LNCaP clone FGC (cell line): ENCODE data around the gene OR10J4.

ENCODE experiments used
- DNase-seq: peaks from one replicate; pipeline ENCODE4 v3.0.0-alpha.2; 2011; ENCODE audit warnings: low read depth
- H3K4me3 ChIP-seq: 2 replicates; pipeline ENCODE4 v1.5.1; 2011; ENCODE audit warnings: mild to moderate bottlenecking, low read depth, low read length, control low read depth
- TF ChIP-seq, protein P1 (sequence below): IDR thresholded peaks from 2 replicates; pipeline ENCODE4 v1.5.1; 2012; ENCODE audit warnings: mild to moderate bottlenecking; ENCODE audit not compliant: control insufficient read depth, insufficient read depth; ENCODE audit errors: extremely low read depth

The OR10J4 gene

DNA sequence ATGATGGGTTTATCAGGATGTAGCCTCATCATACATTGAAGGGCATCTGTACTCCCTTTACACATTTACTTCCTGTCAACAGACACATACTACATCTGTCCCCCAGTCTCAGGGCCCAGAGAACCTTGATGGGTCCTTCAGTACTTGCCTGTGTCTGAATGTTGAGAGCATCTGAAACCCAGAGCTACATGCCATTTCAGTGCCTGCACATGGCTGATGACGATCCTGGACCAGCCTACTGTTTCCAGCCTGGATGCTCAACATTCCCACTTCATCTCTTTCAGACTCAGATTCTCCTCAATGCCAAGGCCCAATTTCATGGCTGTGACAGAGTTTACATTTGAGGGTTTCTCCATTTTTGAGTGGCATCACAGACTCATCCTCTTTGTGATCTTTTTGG, at the start of gene OR10J4:
Gene OR10J4, plus strand, starts transcription at position 301 of the 400 bp plus-strand sequence.
- DNase-seq: no peak
- no peak within 1 kb of the TSS for H3K4me3 ChIP-seq
- TF ChIP-seq, protein P1, sequence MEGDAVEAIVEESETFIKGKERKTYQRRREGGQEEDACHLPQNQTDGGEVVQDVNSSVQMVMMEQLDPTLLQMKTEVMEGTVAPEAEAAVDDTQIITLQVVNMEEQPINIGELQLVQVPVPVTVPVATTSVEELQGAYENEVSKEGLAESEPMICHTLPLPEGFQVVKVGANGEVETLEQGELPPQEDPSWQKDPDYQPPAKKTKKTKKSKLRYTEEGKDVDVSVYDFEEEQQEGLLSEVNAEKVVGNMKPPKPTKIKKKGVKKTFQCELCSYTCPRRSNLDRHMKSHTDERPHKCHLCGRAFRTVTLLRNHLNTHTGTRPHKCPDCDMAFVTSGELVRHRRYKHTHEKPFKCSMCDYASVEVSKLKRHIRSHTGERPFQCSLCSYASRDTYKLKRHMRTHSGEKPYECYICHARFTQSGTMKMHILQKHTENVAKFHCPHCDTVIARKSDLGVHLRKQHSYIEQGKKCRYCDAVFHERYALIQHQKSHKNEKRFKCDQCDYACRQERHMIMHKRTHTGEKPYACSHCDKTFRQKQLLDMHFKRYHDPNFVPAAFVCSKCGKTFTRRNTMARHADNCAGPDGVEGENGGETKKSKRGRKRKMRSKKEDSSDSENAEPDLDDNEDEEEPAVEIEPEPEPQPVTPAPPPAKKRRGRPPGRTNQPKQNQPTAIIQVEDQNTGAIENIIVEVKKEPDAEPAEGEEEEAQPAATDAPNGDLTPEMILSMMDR: no peak

DNA sequence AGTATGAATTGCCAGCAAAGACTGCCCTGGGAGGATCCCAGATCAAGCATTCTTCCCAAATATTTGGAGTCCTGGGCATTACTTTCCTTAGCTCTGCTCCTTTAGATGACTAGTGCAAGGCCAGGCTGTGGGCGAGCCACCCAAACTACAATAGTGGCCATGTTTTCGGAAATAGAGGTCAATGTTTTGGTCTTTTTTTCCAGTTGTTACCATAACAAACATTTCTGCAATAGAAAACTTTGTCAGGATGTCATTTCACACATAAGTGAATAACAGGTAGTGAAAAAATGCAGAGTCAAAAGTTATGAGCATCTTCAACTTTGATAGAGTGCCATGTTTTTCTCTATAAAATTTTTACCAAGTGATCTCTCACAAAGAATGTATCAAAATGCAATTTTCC, 25.2 kb upstream of the OR10J4 start:
- no peak for DNase-seq
- H3K4me3 ChIP-seq: no peak overlapping the region
- TF ChIP-seq, protein P1: no peak

DNA sequence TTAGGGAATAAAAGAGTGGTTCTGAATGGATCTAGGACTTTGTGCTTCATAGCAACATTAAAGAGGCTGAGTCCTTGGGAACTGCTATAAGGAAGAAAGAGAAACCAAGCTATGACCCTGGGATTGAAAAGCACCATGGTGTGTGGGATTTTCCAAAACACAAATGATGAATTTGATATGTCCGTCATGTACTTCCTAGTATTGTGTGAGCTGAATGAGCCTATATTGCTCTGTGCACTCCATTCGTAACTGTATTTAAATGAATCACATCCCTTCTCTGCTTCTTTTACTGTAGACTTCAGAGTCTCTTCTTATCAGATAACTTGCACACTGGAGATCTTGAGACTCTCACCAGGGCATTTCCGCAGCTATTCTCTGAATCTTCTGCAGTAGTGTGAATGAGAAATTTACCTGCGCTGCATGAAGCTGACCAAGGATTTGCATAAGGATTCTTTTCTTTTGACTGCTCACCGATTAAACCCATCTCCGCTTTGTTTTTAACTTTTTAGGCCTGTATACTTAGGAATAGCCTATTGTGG, 23.1 kb upstream of the OR10J4 start:
- no peak overlapping the region for H3K4me3 ChIP-seq
- TF ChIP-seq, protein P1: no peak
- no peak for DNase-seq

DNA sequence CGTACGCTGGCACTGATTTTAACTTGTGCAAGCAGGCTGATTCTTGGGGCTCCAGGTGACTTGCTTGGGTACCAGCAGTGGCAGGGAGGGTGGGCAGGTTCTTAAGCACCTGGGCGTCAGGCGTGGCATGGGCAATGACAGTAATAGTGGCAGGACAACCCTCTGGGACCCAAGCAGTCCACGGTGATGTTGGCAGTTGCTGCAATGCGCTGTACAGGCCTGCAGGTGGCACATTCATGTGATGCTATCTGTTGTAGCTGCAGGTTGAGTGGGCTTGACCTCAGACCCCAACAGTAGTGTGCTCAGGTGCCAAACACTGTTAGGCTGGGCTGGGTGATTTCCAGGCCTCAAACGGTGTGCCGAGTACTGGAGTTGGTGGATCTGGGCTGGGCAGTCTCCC, 10.2 kb upstream of the OR10J4 start:
- DNase-seq: no peak
- H3K4me3 ChIP-seq: no peak overlapping the region
- TF ChIP-seq, protein P1: peak; percentile 62

DNA sequence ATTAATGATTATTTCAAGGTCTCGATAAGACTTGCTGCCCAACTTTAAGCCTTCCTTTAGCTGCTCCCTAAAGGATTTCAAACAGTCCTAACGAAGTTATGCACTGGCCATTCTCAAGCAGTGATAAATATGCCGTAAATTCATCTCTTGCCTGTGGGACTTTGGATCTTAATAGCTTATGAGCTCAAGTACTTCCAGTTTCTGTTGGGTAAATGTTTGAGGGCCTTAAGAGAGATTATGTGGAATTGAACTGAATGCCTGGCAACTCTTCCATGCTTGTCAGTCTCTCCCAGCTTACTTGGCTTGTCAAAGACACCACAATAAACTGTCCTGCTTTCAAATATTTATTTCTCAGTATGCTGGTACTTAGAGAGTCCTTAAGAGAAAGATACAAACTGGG, 3.5 kb upstream of the OR10J4 start:
- DNase-seq: no peak
- H3K4me3 ChIP-seq: no peak overlapping the region
- TF ChIP-seq, protein P1: no peak

DNA sequence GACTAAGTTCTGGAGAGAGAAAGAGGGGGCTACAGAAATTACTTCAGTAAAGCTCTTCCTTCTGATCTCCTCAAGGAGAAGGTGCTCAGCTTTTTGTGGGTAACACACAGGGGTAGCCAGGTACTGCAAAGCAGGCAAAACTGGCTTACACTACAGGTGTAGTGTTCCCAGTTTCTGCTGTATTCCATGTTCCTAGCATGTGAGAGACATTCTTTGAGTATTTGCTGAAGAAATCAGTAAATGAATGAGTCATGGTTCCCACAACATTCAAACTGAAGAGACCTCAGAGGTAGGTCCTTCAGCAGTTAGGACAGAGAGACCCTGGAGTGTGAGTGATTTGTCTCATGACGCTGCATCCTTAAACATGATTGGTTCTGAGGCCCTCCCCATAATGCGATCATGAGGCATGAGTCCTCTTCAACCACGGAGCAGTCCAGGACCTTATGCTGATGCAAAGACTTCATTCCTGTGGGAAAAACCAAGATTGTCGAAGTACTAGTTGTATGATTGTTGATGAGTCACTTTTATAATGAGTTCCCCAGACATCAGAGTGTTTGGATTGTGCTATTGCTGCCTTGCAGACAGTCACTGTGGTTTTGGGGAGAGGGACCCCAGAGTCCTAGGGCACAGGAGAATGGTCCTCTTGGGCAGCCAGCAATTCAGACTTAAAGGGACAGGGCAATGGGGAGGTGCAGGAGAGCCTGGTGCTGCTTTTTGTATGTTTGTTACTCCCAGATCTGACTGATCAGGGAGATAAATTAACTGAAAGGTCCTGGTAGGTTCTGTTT, 2.7 kb upstream of the OR10J4 start:
- DNase-seq: no peak
- TF ChIP-seq, protein P1: no peak
- H3K4me3 ChIP-seq: no peak overlapping the region
